ENCODE measurements around the gene UBLCP1.
"Not testable (repeated sequence)": the region's sequence is repeated elsewhere in the genome, so short reads cannot be mapped to it uniquely, and the experiment has no call there.

Gene UBLCP1

GRCh38 chr5:159252195-159252594 is 10.9 kb upstream of the UBLCP1 start:
- no peak for DNase-seq (ENCODE audit: low read depth in 2 of 2)

GRCh38 chr5:159257007-159257406 is 6.1 kb upstream of the UBLCP1 start:
- no peak for DNase-seq (ENCODE audit: low read depth in 2 of 2)

- DNase-seq (ENCODE audit: low read depth in 2 of 2), result no peak
Observed at GRCh38 chr5:159257629-159258283, 5.3 kb upstream of the UBLCP1 start.

- DNase-seq (ENCODE audit: low read depth in 2 of 2), result no peak
Observed at GRCh38 chr5:159258361-159258760, 4.7 kb upstream of the UBLCP1 start.

- DNase-seq (ENCODE audit: low read depth in 2 of 2), result not testable (repeated sequence)
Observed at GRCh38 chr5:159260212-159260611, 2.9 kb upstream of the UBLCP1 start.

DNA sequence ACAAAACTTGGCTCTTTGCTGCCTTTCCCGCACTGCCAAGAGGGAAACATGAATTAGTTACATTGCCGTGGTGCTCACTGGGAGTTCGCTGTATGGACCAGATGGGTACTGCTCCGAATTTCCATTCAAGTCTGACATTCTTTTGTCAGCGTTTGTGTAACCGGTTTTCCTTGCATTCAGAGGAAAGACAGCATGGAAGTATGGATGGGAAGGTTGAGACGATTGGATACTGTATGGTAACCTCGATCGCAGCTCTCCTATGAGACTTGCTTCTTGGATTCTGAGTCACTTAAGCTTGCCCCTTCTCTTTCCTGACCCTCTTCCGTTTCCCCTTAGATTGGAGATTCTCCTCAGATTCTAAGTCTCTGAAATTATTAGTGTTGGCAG is 625 bp upstream of the UBLCP1 start:
- no peak for DNase-seq (ENCODE audit: low read depth in 2 of 2)

DNA sequence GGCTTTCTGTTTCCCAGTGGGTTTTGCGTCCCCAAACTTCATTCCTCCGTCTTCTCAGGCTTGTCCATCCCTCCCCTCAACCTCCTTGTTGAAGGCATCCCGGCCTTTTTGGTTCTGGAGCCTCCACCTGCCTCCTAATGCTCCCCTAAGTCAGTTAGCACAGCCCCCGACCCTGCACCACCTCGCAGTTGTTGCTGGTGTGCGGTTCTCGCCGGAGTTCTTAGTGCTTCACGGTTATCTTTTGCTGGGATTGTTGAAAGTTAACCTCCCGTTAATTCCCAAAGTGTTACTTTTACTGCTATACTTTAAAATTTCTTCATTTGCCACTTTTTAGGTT is 447 bp downstream of the UBLCP1 start:
- DNase-seq (ENCODE audit: low read depth in 2 of 2), result no peak

DNA sequence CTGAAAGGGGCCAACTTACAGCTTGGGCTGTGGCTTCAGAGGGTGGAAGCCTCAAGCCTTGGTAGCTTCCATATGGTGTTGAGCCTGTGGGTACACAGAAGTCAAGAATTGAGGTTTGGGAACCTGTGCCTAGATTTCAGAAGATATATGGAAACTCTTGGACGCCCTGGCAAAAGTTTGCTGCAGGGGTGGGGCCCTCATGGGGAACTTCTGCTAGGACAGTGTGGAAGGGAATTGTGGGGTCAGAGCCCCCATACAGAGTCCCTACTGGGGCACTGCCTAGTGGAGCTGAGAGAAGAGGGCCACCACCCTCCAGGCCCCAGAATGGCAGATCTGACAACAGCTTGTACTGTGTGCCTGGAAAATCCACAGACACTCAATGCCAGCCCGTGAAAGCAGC is 3.7 kb downstream of the UBLCP1 start:
- not testable (repeated sequence) for DNase-seq (ENCODE audit: low read depth in 2 of 2)

GRCh38 chr5:159269723-159270122 is 6.6 kb downstream of the UBLCP1 start:
- no peak for DNase-seq (ENCODE audit: low read depth in 2 of 2)

DNA sequence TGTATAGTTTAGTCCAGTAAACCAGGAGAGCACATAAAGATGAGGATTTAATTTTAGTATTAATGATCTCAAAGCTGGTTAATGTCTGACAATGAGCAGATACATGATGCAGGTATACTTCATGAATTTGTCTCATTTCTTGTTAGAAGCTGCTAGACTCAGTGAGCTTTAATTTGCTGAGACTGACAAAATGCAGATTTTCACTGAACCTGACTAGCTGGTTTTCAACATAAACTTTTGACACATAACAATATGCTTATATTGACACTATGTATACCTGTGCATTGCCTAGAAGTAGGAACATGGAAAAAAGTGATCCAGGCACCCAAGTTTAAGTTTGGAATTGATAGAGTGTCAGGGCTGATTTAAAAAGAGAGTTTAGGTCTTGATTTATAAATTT is 10.8 kb downstream of the UBLCP1 start:
- DNase-seq (ENCODE audit: low read depth in 2 of 2), result no peak

DNA sequence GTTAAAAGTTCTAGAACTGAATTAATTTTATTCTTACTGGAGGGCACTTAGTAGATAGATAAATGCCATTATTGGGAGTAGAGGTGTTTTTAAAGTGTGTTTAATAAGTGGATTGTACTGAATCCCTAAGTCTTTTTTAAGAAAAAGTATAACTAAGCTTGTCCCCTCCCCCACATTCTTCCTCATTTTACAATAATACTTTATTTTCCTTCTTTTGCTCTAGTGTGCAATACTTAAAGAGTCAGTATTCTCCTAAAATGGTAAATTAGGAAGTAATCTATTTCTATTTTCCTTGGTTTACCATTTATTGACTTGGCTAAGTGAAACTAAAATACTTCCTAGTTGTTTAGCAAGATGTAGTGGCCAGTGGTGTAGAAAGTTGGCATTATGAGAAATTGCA is 11.6 kb downstream of the UBLCP1 start:
- no peak for DNase-seq (ENCODE audit: low read depth in 2 of 2)

GRCh38 chr5:159286420-159287035 is 23.4 kb downstream of the UBLCP1 start:
- no peak for DNase-seq (ENCODE audit: low read depth in 2 of 2)

DNA sequence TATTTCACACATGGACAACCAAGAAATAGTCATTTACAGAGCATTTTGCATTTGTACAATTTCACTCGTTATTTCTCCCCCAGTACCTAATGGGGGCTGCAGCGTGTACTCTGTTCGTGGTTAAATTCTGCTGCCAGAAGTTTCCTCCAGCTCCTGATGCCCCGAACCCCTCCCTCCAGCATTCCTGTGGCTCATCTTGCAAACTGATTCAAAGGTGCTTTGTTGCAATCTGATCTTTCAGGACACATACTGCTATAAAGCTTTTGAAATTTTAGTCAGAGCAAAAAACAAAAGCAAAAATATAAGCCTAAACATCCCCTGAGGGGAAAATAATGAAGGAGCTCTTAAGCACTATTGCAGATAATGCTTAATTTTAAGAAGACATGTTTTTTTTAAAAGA is 27.7 kb downstream of the UBLCP1 start:
- no peak for DNase-seq (ENCODE audit: low read depth in 2 of 2)

DNA sequence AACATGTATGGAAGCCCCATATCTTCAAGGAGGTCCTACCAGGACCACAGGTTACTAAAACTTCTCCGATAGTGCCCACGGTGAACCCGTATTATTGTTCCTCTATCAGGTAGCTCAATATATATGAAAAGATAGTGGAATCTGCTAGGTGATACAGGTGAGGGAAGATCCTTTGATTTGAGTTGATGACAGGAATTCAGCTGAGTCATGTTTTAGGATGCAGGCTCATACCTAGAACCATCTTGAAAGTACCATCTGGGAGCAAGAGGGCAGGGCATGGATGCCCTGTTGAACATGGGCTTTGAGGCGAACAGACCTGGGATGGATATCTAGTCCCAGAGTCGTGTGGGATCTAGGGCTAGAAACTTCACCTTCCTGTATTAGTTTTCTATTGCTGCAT is 31.8 kb downstream of the UBLCP1 start:
- DNase-seq (ENCODE audit: low read depth in 2 of 2), result no peak

DNA sequence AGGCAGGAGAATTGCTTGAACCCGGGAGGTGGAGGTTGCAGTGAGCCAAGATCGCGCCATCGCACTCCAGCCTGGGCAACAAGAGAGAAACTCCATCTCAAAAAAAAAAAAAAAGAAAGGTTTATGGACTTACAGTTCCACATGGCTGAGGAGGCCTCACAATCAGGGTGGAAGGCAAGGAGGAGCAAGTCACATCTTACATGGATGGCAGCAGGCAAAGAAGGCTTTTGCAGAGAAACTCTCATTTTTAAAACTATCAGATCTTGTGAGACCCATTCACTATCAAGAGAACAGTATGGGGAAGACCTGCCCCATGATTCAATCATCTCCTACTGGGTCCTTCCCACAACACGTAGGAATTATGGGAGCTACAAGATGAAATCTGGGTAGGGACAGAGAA is 34.2 kb downstream of the UBLCP1 start:
- not testable (repeated sequence) for DNase-seq (ENCODE audit: low read depth in 2 of 2)

- DNase-seq (ENCODE audit: low read depth in 2 of 2), result no peak
Observed at GRCh38 chr5:159301466-159301865, 38.4 kb downstream of the UBLCP1 start.

DNA sequence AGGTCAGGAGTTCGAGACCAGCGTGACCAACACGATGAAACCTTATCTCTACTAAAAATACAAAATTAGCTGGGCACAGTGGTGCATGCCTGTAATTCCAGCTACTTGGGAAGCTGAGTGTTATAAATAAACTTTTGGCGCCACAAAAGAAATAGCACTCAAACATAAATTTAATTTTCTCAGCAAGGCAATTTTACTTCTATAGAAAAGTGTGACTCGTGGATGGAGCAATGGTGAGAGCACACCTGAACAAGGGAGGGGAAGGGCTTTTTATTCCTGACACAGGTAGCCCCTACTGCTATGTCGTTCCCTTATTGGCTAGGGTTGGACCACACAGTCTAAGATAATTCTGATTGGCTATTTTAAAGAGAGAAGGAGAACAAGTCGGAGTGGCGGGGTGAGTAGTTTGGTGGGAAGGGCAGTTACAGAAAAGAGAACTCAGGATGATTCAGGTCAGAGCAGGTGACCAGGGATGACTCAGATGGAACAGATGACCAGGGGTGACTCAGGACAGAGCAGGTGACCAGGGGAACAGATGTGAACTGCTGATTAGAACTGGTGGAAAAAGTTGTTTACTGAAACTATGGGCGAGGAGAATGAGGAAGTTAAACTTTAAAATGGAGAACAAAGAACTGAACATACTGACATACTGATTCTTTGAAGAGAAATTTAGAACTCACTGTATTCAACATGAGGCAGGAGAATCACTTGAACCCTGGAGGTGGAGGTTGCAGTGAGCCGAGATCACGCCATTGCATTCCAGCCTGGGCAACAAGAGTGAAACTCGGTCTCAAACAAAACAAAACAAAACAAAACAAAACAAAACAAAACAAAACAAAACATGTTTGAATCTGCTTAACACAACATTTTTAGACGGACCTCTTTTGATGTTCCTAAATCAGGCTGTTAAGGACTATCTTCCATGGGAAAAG is 39.1 kb downstream of the UBLCP1 start:
- DNase-seq (ENCODE audit: low read depth in 2 of 2), result not testable (repeated sequence)

- DNase-seq (ENCODE audit: low read depth in 2 of 2), result no peak
Observed at GRCh38 chr5:159303286-159303685, 40.2 kb downstream of the UBLCP1 start.

- no peak for DNase-seq (ENCODE audit: low read depth in 2 of 2)
Observed at GRCh38 chr5:159304961-159305595, 42.0 kb downstream of the UBLCP1 start.

DNA sequence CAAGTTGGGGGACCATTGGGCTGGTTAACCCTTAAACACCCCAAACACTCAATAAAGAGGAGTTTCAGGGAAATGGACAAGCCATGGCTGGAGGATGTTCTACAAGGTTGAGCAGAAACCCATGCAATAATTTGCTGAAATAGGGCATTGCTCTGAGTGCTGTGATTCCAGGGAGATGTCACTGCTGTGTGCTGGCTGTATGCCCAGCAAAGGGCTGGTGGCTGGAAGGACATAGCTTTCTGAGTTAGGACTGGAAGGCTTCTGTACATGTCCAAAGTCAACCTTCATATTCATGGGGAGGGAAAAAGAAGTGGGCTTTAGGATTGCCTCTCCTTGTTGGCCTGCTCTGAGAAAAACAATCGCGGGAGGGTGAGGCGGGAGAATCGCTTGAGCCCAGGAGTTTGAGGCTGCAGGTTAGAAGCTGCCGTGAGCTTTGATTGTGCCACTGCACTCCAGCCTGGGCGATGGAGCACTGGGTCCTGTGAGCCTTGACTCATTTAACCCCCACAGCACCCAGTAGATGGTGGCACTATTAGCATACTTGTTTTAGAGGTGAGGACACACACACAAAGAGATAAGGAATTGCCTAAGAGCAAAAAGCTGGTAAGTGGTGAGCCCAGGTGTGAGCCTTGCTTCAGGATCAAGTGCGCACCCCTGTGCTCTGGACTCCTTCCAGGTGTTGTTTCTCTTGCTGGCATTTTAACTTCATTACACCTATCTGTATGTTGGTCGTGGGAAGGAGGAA is 46.8 kb downstream of the UBLCP1 start:
- no peak for DNase-seq (ENCODE audit: low read depth in 2 of 2)

- DNase-seq (ENCODE audit: low read depth in 2 of 2), result no peak
Observed at GRCh38 chr5:159310511-159310910, 47.4 kb downstream of the UBLCP1 start.

DNA sequence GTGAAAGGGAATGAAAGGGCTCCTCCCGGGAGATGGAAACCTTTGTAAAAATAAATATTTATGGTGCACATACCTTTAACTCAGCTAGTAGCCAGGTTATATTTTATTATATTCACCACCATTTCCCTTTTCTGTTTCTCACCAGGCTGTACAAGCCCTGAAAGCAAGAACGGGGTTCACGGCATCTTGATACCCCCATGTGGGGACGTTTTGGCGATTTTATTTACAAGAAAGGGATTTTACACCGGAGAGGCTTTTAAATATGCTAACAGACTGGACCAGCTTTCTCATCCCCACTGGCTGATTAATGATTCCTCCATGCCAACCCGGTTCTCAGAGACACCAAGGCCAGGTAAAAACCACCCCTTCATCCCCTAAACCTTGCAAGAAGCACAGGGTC is 48.0 kb downstream of the UBLCP1 start:
- no peak for DNase-seq (ENCODE audit: low read depth in 2 of 2)
